Activated T-helper 1 cell treated with Interleukin-2 at 50 U/mL for 16 hours (primary cell): ENCODE data around the gene EEA1.

ENCODE experiments used
- DNase-seq: peaks from one replicate; pipeline ENCODE4 v3.0.0-alpha.2; 2020; ENCODE audit warnings: low read depth

Gene EEA1

GRCh38 chr12:92745856-92746550 is 183.1 kb downstream of the EEA1 start:
- no peak for DNase-seq

GRCh38 chr12:92743026-92743425 is 186.1 kb downstream of the EEA1 start:
- DNase-seq, result no peak

GRCh38 chr12:92740411-92740810 is 188.7 kb downstream of the EEA1 start:
- DNase-seq, result no peak

- DNase-seq, result no peak
Observed at GRCh38 chr12:92739113-92739512, 190.0 kb downstream of the EEA1 start.

- DNase-seq, result no peak
Observed at GRCh38 chr12:92737855-92738850, 190.9 kb downstream of the EEA1 start.

- no peak for DNase-seq
Observed at GRCh38 chr12:92736605-92737004, 192.5 kb downstream of the EEA1 start.

- no peak for DNase-seq
Observed at GRCh38 chr12:92735131-92735721, 193.9 kb downstream of the EEA1 start.

GRCh38 chr12:92733661-92734060 is 195.4 kb downstream of the EEA1 start:
- DNase-seq, result no peak

- DNase-seq, result no peak
Observed at GRCh38 chr12:92733181-92733580, 195.9 kb downstream of the EEA1 start.

- DNase-seq, result no peak
Observed at GRCh38 chr12:92732716-92733115, 196.4 kb downstream of the EEA1 start.

- no peak for DNase-seq
Observed at GRCh38 chr12:92732216-92732615, 196.9 kb downstream of the EEA1 start.

- DNase-seq, result no peak
Observed at GRCh38 chr12:92730758-92731157, 198.3 kb downstream of the EEA1 start.

GRCh38 chr12:92729773-92730305 is 199.3 kb downstream of the EEA1 start:
- DNase-seq, result no peak

- DNase-seq, result no peak
Observed at GRCh38 chr12:92726850-92727249, 202.2 kb downstream of the EEA1 start.

GRCh38 chr12:92722897-92723296 is 206.2 kb downstream of the EEA1 start:
- no peak for DNase-seq

- DNase-seq, result no peak
Observed at GRCh38 chr12:92721656-92722055, 207.4 kb downstream of the EEA1 start.

GRCh38 chr12:92721130-92721529 is 208.0 kb downstream of the EEA1 start:
- DNase-seq, result no peak
